Right lobe of liver (tissue), 4 donors: ENCODE results near the gene CKMT2.

Experiments
- POLR2A ChIP-seq: fragments of 450-650 bp; IDR thresholded peaks from one replicate; pipeline ENCODE4 v1.6.1; 2017; ENCODE audit warnings: antibody characterized with exemption, mild to moderate bottlenecking
- TF ChIP-seq, protein P1 (sequence below), 4 donors: fragments of 200-600 bp in 3 of 4; fragments of 450-650 bp in 1 of 4; IDR thresholded peaks; one replicate each; pipeline versions ENCODE4 v1.5.1 to v1.8.0; 2016 to 2022; ENCODE audit warnings: antibody characterized with exemption in 4 of 4, mild to moderate bottlenecking in 2 of 4
- donor health status: DM: no; HTN: no; CAD: no.
- donor health status: DM: no; HTN: no; CAD: no.
- donor health status: DM: no; HTN: yes; CAD: no.

DNA sequence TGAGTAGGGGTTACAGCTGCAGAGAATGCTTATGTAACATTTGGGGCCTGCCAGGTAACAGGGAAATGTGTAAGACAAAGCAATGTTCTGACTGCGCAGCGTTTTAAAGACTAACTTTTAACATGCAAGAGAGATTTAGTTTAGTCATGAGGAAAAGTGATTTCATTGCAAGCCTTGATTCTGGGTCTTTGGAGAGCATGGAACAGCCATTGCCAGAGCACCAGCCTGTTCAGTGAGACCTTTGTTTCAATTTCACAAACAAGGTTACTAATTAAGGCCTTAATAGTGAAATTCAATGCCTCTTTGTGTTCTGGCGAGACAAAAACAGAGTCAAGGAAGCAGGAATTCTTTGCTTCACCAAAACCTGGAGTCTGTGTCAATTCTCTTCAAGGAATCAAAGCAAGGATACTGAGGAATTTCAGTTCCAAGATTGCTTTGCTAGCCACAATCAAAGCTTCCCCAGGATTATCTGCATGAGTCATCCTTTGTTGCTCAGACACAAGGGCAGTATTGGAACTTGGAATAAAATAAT is 14.4 kb downstream of the CKMT2 start:
- TF ChIP-seq, protein P1, sequence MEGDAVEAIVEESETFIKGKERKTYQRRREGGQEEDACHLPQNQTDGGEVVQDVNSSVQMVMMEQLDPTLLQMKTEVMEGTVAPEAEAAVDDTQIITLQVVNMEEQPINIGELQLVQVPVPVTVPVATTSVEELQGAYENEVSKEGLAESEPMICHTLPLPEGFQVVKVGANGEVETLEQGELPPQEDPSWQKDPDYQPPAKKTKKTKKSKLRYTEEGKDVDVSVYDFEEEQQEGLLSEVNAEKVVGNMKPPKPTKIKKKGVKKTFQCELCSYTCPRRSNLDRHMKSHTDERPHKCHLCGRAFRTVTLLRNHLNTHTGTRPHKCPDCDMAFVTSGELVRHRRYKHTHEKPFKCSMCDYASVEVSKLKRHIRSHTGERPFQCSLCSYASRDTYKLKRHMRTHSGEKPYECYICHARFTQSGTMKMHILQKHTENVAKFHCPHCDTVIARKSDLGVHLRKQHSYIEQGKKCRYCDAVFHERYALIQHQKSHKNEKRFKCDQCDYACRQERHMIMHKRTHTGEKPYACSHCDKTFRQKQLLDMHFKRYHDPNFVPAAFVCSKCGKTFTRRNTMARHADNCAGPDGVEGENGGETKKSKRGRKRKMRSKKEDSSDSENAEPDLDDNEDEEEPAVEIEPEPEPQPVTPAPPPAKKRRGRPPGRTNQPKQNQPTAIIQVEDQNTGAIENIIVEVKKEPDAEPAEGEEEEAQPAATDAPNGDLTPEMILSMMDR (IDR thresholded peaks at IDR 0.05), result no peak
- TF ChIP-seq POLR2A, result no peak
